Neutrophil (primary cell): Measurements from ENCODE around the gene CACNA1C.

ENCODE experiments used
- H3K27ac ChIP-seq: fragments of 200-600 bp; sonication (generic); 2 replicates; pipeline ENCODE4 v1.5.1; 2016; ENCODE audit warnings: mild to moderate bottlenecking, moderate library complexity
- H3K27me3 ChIP-seq: fragments of 200-600 bp; sonication (generic); 2 replicates; pipeline ENCODE4 v1.6.0; 2016; ENCODE audit warnings: mild to moderate bottlenecking
- H3K36me3 ChIP-seq: fragments of 200-600 bp; sonication (generic); 2 replicates; pipeline ENCODE4 v1.5.1; 2017
- H3K4me1 ChIP-seq, 2 experiments: fragments of 200-600 bp in 1 of 2; sonication (generic) in 1 of 2; 1 replicate in 1 of 2; 2 replicates in 1 of 2; pipeline versions ENCODE4 v1.5.1 to v1.6.1; 2013 to 2016; ENCODE audit warnings: low read depth in 1 of 2, low read length in 1 of 2, mild to moderate bottlenecking in 1 of 2, moderate library complexity in 1 of 2; ENCODE audit not compliant: control insufficient read depth in 1 of 2, insufficient read depth in 1 of 2
- H3K4me3 ChIP-seq, 2 experiments: fragments of 200-600 bp in 1 of 2; sonication (generic) in 1 of 2; 1 replicate in 1 of 2; 2 replicates in 1 of 2; pipeline ENCODE4 v1.5.1; 2013 to 2016; ENCODE audit warnings: low read depth in 1 of 2, low read length in 1 of 2, mild to moderate bottlenecking in 1 of 2, moderate library complexity in 1 of 2
- H3K9me3 ChIP-seq: fragments of 200-600 bp; sonication (generic); 2 replicates; pipeline ENCODE4 v1.5.1; 2016
- TF ChIP-seq, protein P1 (sequence below): fragments of 200-600 bp; sonication (generic); IDR thresholded peaks from 2 replicates; pipeline ENCODE4 v1.5.1; 2016; ENCODE audit warnings: antibody characterized with exemption

CACNA1C gene

GRCh38 chr12:2225696-2226095 is 172.9 kb downstream of the CACNA1C start:
- no peaks in the 10 kb centered on the region for H3K27me3 ChIP-seq

GRCh38 chr12:2226641-2227040 is 173.9 kb downstream of the CACNA1C start:
- H3K27me3 ChIP-seq = no peaks in the 10 kb centered on the region
- no peak overlapping the region for H3K27ac ChIP-seq
- H3K36me3 ChIP-seq = no peaks in the 10 kb centered on the region

More at GRCh38 chr12:2225696-2226095, 172.9 kb downstream of the CACNA1C start:
- Histone ChIP-seq H3K36me3 (no peaks in the 10 kb centered on the region), H3K4me1 (peaks cover 8 to 9% of the 10 kb centered on the region in 2 experiments), H3K4me3 (no peak overlapping the region), H3K9me3 (no peaks in the 10 kb centered on the region), H3K27ac (no peak overlapping the region)
- TF ChIP-seq, protein P1, sequence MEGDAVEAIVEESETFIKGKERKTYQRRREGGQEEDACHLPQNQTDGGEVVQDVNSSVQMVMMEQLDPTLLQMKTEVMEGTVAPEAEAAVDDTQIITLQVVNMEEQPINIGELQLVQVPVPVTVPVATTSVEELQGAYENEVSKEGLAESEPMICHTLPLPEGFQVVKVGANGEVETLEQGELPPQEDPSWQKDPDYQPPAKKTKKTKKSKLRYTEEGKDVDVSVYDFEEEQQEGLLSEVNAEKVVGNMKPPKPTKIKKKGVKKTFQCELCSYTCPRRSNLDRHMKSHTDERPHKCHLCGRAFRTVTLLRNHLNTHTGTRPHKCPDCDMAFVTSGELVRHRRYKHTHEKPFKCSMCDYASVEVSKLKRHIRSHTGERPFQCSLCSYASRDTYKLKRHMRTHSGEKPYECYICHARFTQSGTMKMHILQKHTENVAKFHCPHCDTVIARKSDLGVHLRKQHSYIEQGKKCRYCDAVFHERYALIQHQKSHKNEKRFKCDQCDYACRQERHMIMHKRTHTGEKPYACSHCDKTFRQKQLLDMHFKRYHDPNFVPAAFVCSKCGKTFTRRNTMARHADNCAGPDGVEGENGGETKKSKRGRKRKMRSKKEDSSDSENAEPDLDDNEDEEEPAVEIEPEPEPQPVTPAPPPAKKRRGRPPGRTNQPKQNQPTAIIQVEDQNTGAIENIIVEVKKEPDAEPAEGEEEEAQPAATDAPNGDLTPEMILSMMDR = no peak

DNA sequence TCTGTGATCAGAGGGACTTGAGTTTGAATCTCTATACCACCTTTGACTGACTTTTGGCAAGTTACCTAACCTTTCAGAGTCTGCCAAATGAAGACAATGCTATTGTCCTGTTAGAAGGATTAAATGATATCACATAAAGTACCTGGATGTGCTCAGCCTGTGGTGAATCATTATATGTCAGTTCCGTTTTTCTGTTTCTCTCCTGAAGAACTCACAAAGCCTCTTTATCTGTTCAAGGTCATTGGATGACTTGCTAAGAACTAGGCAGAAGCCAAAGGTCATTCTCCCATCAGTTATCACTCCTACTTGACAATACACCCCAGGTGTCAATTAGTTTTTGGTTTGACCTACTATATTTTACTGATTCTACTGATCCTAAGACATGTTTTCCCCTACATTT is 174.6 kb downstream of the CACNA1C start:
- Histone ChIP-seq H3K9me3 (no peaks in the 10 kb centered on the region), H3K4me3 (no peak overlapping the region), H3K27me3 (no peaks in the 10 kb centered on the region), H3K36me3 (no peaks in the 10 kb centered on the region), H3K4me1 (peaks cover 8 to 9% of the 10 kb centered on the region in 2 experiments), H3K27ac (no peak overlapping the region)
- TF ChIP-seq, protein P1 = no peak

More at GRCh38 chr12:2226641-2227040, 173.9 kb downstream of the CACNA1C start:
- H3K4me1 ChIP-seq = peaks cover 8 to 9% of the 10 kb centered on the region in 2 experiments
- no peaks in the 10 kb centered on the region for H3K9me3 ChIP-seq
- TF ChIP-seq, protein P1 = no peak
- no peak overlapping the region for H3K4me3 ChIP-seq

DNA sequence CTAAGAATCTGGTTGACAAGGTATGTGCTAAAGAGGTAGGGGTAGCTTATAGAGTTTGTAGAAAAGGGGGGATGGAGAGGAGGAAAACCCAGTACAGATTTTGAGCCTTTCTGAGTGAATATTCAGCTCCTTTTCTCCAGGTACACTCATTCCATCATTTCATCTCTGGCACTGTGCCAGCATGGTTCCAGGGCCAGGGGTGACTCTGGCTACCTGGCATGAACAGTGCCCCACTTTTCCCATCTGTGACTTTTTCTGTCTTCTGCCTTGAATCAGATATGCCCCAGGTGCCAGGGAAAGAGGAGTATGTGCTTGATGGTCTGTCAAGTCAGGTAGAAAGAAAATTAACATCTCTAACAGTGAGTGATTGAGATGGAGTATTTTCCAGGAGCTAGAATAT is 175.7 kb downstream of the CACNA1C start:
- H3K4me3 ChIP-seq = no peak overlapping the region
- TF ChIP-seq, protein P1 = no peak
- H3K27ac ChIP-seq = no peak overlapping the region
- no peaks in the 10 kb centered on the region for H3K9me3 ChIP-seq
- no peaks in the 10 kb centered on the region for H3K27me3 ChIP-seq
- no peaks in the 10 kb centered on the region for H3K36me3 ChIP-seq
- peaks cover 8 to 9% of the 10 kb centered on the region in 2 experiments for H3K4me1 ChIP-seq

DNA sequence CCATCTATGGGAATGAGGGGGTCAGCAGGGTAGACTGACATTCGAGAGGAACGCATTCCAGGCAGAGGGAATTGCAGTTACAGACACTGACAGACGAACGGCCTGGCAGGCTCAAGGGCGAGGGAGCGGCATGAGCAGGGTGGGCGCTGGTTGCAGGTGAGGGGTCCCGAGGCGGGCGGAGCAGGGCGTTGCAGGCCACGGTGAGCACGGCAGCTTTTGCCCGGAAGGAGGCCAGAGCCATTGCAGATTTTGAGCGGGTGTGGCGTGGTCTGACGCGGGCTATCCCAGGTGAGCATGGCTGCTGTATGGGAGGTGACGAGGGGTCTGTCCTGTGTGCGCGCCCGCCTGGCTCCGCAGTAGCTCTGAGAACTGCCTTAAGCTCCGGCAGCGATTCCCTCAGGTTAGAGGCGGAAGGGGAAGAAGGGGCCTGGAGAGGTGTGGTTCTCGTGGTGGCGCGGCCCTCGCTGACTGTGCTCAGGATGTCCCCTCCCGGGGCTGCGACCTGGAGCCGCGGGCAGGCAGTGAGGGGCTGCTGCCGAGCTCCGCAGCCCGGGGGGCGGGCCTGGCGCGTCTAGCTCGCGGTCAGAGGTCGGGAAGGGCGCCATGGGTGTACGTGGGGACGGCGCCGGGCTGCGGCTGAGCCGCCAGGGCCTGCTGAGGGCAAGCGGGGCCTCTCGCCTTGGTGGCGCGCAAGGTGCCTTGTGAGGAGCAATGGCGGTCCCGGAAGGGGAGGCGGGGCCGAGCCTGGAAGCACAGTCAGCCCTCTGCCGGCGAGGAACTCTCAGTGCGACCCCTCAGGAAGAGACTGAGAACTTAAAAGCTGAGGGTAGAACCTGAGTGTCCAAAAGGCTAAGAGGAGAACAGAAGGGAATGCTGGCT is 177.1 kb downstream of the CACNA1C start:
- Histone ChIP-seq H3K27me3 (no peaks in the 10 kb centered on the region), H3K9me3 (no peaks in the 10 kb centered on the region), H3K4me3 (no peak overlapping the region), H3K27ac (no peak overlapping the region), H3K36me3 (no peaks in the 10 kb centered on the region), H3K4me1 (peaks cover 8 to 9% of the 10 kb centered on the region in 2 experiments)
- TF ChIP-seq, protein P1 = no peak
